ENCODE results near the gene TMEM109. TPM values are rescaled to one million over a fixed set of nuclear protein-coding genes. Genes with fewer than 3 reads are reported as not detected.
A peak's percentile ranks its signal among the peaks of the same experiment; 100 is the strongest.

The TMEM109 gene
- total RNA-seq, 1 donor from 2014 or later = 80.4 TPM

- peak; percentile 30 for ATAC-seq
Measured at GRCh38 chr11:60927600-60927999, 13.6 kb downstream of the TMEM109 start.

DNA sequence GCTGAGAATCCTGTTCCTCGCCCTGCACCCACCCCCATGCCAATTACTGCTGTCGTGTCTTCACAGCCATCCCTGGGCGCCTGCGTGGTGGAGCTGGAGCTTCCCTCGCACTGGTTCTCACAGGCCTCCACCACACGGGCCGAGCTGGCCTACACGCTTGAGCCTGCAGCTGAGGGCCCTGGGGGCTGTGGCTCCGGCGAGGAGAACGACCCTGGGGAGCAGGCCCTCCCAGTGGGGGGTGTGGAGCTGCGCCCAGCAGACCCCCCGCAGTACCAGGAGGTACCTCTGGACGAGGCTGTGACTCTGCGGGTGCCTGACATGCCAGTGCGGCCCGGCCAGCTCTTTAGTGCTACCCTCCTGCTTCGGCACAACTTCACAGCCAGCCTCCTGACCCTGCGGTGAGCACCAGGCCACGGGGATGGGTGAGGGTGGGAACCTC is 14.6 kb downstream of the TMEM109 start:
- ATAC-seq = no peak

DNA sequence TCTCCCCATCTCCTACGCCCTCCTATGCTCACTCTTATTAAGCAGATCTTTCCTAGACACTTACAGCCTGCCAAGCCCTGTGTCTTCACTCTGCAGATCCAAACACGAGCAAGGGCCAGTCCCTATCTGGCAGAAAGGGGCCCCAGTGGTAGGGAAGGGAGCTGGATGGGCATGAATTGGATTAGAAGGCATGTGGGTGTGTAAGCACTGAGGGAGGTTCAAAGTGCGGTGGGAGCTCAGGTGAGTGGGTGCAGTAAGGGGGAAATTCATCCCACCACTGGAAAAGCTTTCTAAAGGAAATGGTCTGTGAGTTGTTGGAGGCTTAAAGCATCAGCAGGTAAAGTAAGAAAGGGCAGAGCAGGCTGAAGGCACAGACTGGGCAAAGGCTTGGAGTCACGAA is 15.8 kb downstream of the TMEM109 start:
- ATAC-seq = no peak

GRCh38 chr11:60930394-60930793 is 16.4 kb downstream of the TMEM109 start:
- no peak for ATAC-seq

GRCh38 chr11:60931917-60932316 is 18.0 kb downstream of the TMEM109 start:
- peak; percentile 22 for ATAC-seq

GRCh38 chr11:60932605-60933356 is 18.8 kb downstream of the TMEM109 start:
- peak; percentile 14 for ATAC-seq

DNA sequence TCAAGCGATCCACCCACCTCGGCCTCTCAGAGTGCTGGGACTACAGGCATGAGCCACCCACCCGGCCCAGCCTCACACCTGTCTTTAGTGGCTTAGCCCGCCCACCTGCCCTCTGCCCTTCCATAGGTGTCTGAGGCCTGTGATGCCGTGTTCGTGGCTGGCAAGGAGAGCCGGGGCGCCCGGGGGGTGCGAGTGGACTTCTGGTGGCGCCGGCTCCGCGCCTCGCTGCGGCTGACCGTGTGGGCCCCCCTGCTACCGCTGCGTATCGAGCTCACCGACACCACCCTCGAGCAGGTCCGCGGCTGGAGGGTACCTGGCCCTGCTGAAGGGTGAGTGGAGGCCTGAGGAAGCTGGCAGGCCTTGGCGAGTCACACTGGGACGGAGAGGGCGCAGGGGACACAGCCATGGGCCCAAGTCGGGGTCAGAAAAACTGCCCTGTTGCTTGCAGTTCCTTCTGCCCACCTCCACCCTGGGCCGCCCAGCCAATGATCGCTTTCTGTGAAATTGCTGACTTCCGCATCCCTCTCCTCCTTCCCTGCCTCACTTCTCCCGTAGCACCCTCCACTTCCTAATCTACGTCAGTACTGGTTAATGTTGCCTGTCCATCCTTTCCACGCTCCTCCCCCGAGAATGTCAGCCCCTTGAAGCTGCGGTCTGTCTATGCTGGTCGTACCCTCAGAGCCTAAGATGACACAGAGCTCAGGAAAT is 19.6 kb downstream of the TMEM109 start:
- ATAC-seq = no peak

- ATAC-seq = no peak
Measured at GRCh38 chr11:60934124-60934789, 20.3 kb downstream of the TMEM109 start.

- ATAC-seq = no peak
Measured at GRCh38 chr11:60934790-60935605, 21.0 kb downstream of the TMEM109 start.

DNA sequence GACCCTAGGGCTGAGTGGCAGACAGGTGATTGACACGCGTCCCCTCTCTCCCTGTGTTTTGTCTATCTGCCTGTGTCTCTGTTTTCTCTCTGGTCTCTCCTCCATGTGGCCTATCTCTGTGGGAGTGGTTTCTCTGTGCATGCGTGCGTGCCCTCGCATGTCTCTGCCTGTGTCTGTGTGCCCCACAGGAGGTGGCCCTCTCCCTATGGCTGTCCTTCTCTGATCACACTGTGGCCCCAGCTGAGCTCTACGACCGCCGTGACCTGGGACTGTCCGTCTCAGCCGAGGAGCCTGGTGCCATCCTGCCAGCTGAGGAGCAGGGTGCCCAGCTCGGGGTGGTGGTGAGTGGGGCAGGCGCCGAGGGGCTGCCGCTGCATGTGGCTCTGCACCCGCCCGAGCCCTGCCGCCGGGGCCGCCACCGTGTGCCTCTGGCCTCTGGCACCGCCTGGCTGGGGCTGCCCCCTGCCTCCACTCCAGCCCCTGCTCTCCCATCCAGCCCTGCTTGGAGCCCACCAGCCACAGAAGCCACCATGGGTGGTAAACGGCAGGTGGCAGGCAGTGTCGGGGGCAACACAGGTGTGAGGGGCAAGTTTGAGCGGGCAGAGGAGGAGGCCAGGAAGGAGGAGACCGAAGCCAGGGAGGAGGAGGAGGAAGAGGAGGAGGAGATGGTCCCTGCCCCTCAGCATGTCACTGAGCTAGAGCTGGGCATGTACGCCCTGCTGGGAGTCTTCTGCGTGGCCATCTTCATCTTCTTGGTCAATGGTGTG is 21.9 kb downstream of the TMEM109 start:
- ATAC-seq = peak; percentile 39

DNA sequence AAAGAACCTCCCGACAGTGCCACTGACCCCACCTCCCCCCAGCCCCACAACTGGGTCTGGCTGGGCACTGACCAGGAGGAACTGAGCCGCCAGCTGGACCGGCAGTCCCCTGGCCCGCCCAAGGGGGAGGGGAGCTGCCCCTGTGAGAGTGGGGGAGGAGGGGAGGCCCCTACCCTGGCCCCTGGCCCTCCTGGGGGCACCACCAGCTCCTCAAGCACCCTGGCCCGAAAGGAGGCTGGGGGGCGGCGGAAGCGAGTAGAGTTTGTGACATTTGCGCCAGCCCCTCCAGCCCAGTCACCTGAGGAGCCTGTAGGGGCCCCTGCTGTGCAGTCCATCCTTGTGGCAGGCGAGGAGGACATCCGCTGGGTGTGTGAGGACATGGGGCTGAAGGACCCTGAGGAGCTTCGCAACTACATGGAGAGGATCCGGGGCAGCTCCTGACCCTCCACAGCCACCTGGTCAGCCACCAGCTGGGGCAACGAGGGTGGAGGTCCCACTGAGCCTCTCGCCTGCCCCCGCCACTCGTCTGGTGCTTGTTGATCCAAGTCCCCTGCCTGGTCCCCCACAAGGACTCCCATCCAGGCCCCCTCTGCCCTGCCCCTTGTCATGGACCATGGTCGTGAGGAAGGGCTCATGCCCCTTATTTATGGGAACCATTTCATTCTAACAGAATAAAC is 22.6 kb downstream of the TMEM109 start:
- no peak for ATAC-seq

GRCh38 chr11:60937144-60937527 is 23.2 kb downstream of the TMEM109 start:
- no peak for ATAC-seq

DNA sequence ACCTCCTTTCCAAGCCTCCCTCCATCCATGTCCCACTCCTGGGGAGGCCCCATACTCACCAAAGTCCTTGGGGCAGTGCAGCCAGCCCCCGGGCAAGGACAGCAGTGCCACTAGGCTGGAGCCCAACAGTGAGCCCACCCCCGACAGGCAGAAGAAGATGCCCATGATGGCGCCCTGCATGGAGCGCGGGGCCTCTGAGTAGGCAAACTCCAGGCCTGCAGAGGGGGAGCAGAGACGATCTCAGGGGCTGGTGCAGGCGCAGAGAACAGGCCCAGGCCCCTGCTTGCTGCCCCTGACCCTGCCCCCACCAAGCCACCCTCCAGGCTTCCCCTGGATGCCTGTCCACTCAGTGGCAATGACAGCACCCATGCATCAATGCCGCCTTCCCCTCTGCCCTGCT is 23.9 kb downstream of the TMEM109 start:
- no peak for ATAC-seq

GRCh38 chr11:60938500-60938899 is 24.5 kb downstream of the TMEM109 start:
- no peak for ATAC-seq

- ATAC-seq = no peak
Measured at GRCh38 chr11:60939301-60939700, 25.3 kb downstream of the TMEM109 start.

DNA sequence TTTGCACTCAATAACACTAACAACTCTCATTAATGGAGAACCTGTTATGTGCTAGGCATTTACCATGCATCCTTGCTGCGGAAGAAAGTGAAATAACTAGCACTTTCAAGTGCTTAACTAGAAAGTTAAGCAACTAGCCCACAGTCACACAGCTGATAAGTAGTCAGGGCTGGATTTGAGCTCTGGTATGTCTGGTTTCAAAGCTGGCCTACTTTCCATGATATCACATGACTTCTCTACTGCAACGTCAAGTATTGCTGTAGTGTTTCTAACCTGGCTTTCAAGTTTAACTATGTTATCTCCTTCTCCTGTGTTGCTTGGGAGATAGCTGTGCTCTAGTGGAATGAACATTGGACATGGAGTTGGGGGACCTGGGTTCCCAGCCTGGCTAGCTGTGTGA is 25.9 kb downstream of the TMEM109 start:
- peak; percentile 32 for ATAC-seq

DNA sequence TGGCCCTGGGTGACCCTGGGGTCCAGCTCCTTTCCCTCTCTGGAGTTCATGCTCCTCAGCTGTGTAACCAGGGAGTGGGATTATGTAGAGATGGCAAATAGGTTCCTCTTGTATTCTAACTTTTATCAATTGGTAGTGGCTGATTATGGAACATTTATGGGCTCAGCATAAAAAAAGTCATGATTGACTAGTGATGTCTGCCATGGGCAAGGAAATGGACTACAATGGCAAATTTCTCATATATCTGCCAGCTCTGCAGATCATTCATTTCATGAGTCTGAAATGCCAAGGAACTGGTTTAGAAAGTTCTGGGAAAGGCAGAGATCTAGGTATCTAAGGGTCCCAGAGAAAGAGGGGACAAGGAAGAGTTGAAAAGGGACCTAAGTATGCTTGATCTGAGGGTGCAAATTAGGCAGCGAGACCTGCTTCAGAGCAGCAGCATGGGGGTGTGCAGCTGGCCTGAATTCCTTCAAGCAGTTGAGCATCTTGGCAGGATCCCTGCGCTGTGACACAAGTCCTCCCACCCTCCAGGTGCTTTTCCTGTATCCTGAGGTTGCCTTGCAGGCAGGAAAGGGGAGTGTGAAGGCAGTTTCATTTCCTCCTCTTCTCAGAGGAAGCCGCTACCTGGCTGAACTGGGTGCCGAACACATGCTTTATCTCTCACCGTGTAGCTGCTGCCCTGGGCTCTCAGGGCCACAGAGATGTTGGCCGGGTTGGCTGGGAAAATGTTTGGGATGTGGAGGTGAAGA is 27.6 kb downstream of the TMEM109 start:
- no peak for ATAC-seq

DNA sequence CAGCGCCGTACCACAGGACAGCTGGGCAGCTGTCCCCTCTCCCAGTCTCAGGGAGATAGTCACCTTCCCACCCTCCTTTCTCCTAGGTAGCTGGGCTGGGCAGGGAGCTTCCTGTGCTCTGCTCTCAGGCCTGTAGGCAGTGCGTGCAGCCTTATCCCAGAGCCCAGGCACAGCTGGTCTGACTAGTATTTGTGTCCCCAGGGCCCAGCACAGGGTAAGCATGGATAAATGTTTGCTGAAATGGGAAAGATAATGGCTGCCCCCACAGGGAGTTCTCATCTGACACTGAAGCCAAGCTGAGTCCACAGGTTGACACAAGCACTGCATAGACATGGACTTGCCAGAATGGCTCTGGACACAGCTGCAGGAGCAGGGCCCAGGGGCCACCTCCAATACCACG is 28.3 kb downstream of the TMEM109 start:
- ATAC-seq = peak; percentile 59

- peak; percentile 96 for ATAC-seq
Measured at GRCh38 chr11:60942970-60943565, 29.1 kb downstream of the TMEM109 start.
